Thyroid gland (tissue), 4 donors: Measurements from ENCODE around the gene MPEG1.

ENCODE experiments used
- POLR2A ChIP-seq, 2 donors: fragments of 450-650 bp; IDR thresholded peaks; one replicate each; pipeline ENCODE4 v1.6.1; 2017; ENCODE audit warnings: antibody characterized with exemption in 2 of 2, mild to moderate bottlenecking in 2 of 2, moderate library complexity in 1 of 2
- TF ChIP-seq, protein P1 (sequence below), 6 experiments: fragments of 200-600 bp in 3 of 6; fragments of 450-650 bp in 3 of 6; sonication (generic) in 3 of 6; IDR thresholded peaks; one replicate each; pipeline ENCODE4 v1.5.1; 2016 to 2019; ENCODE audit warnings: antibody characterized with exemption in 6 of 6, mild to moderate bottlenecking in 2 of 6, inconsistent platforms in 1 of 6, moderate library complexity in 1 of 6

DNA sequence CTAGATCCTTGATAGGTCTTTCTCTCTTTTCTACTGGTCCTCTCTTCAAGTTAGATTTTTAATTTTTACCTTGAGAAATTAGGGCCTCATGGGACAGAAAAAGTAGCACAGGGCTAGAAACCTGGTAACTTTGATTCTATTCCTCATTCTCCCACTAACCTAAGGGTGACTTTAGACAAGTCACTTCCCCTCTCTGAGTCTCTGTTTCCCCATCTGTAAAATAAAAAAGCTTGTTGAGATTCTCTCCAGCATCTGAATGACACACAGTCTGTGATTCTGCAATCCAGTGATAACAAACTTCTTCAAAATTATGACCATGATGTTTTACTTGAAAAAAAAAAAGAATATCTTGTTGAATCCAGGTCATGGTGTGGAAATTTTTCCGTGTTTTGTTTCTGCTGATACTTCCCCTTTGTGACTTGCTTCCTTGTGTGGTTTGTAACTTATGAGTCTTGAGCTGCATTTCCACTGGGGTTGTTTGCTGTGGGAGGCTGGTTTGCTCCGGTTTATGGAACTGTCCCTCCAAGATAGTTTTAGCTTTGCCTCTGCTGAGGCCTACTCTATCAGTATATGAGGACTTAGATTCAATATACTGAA is 9.8 kb upstream of the MPEG1 start:
- TF ChIP-seq, protein P1, sequence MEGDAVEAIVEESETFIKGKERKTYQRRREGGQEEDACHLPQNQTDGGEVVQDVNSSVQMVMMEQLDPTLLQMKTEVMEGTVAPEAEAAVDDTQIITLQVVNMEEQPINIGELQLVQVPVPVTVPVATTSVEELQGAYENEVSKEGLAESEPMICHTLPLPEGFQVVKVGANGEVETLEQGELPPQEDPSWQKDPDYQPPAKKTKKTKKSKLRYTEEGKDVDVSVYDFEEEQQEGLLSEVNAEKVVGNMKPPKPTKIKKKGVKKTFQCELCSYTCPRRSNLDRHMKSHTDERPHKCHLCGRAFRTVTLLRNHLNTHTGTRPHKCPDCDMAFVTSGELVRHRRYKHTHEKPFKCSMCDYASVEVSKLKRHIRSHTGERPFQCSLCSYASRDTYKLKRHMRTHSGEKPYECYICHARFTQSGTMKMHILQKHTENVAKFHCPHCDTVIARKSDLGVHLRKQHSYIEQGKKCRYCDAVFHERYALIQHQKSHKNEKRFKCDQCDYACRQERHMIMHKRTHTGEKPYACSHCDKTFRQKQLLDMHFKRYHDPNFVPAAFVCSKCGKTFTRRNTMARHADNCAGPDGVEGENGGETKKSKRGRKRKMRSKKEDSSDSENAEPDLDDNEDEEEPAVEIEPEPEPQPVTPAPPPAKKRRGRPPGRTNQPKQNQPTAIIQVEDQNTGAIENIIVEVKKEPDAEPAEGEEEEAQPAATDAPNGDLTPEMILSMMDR (IDR thresholded peaks at IDR 0.05) = no peak
- no peak for TF ChIP-seq POLR2A (IDR thresholded peaks at IDR 0.05)
